Liver (tissue), 3 donors: ENCODE results near the gene MAP2K6.

ENCODE experiments used
- HNF4G ChIP-seq: IDR thresholded peaks from 2 replicates; pipeline ENCODE4 v1.6.1; 2016; ENCODE audit warnings: antibody characterized with exemption
- JUND ChIP-seq, 2 donors: IDR thresholded peaks; 2 replicates each; pipeline ENCODE4 v1.6.1; 2016; ENCODE audit warnings: antibody characterized with exemption in 2 of 2
- MAX ChIP-seq: IDR thresholded peaks from 2 replicates; pipeline ENCODE4 v1.6.1; 2016; ENCODE audit warnings: antibody characterized with exemption
- SP1 ChIP-seq: IDR thresholded peaks from 2 replicates; pipeline ENCODE4 v1.6.1; 2018; ENCODE audit warnings: antibody characterized with exemption, mild to moderate bottlenecking
- TAF1 ChIP-seq: conservative IDR thresholded peaks from 2 replicates; pipeline ENCODE4 v1.6.1; 2016; ENCODE audit warnings: antibody characterized with exemption, mild to moderate bottlenecking
- YY1 ChIP-seq: IDR thresholded peaks from 2 replicates; pipeline ENCODE4 v1.6.1; 2016; ENCODE audit warnings: antibody characterized with exemption, mild to moderate bottlenecking
- TF ChIP-seq, protein P1 (sequence below): fragments of 150-350 bp; IDR thresholded peaks from 2 replicates; pipeline ENCODE4 v1.5.1; 2017; ENCODE audit warnings: improper control_type of control experiment, low read depth, low read length; ENCODE audit not compliant: missing input control
- TF ChIP-seq, protein P2 (sequence below): IDR thresholded peaks from 2 replicates; pipeline ENCODE4 v1.6.1; 2016; ENCODE audit warnings: antibody characterized with exemption, mild to moderate bottlenecking
- TF ChIP-seq, protein P3 (sequence below): IDR thresholded peaks from 2 replicates; pipeline ENCODE4 v1.6.1; 2016; ENCODE audit warnings: antibody characterized with exemption
- donor health status: healthy.
- donor health status: healthy.

- TF ChIP-seq, protein P1, sequence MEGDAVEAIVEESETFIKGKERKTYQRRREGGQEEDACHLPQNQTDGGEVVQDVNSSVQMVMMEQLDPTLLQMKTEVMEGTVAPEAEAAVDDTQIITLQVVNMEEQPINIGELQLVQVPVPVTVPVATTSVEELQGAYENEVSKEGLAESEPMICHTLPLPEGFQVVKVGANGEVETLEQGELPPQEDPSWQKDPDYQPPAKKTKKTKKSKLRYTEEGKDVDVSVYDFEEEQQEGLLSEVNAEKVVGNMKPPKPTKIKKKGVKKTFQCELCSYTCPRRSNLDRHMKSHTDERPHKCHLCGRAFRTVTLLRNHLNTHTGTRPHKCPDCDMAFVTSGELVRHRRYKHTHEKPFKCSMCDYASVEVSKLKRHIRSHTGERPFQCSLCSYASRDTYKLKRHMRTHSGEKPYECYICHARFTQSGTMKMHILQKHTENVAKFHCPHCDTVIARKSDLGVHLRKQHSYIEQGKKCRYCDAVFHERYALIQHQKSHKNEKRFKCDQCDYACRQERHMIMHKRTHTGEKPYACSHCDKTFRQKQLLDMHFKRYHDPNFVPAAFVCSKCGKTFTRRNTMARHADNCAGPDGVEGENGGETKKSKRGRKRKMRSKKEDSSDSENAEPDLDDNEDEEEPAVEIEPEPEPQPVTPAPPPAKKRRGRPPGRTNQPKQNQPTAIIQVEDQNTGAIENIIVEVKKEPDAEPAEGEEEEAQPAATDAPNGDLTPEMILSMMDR = no peak
- TF ChIP-seq, protein P2, sequence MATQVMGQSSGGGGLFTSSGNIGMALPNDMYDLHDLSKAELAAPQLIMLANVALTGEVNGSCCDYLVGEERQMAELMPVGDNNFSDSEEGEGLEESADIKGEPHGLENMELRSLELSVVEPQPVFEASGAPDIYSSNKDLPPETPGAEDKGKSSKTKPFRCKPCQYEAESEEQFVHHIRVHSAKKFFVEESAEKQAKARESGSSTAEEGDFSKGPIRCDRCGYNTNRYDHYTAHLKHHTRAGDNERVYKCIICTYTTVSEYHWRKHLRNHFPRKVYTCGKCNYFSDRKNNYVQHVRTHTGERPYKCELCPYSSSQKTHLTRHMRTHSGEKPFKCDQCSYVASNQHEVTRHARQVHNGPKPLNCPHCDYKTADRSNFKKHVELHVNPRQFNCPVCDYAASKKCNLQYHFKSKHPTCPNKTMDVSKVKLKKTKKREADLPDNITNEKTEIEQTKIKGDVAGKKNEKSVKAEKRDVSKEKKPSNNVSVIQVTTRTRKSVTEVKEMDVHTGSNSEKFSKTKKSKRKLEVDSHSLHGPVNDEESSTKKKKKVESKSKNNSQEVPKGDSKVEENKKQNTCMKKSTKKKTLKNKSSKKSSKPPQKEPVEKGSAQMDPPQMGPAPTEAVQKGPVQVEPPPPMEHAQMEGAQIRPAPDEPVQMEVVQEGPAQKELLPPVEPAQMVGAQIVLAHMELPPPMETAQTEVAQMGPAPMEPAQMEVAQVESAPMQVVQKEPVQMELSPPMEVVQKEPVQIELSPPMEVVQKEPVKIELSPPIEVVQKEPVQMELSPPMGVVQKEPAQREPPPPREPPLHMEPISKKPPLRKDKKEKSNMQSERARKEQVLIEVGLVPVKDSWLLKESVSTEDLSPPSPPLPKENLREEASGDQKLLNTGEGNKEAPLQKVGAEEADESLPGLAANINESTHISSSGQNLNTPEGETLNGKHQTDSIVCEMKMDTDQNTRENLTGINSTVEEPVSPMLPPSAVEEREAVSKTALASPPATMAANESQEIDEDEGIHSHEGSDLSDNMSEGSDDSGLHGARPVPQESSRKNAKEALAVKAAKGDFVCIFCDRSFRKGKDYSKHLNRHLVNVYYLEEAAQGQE = no peak
- TF ChIP-seq, protein P3, sequence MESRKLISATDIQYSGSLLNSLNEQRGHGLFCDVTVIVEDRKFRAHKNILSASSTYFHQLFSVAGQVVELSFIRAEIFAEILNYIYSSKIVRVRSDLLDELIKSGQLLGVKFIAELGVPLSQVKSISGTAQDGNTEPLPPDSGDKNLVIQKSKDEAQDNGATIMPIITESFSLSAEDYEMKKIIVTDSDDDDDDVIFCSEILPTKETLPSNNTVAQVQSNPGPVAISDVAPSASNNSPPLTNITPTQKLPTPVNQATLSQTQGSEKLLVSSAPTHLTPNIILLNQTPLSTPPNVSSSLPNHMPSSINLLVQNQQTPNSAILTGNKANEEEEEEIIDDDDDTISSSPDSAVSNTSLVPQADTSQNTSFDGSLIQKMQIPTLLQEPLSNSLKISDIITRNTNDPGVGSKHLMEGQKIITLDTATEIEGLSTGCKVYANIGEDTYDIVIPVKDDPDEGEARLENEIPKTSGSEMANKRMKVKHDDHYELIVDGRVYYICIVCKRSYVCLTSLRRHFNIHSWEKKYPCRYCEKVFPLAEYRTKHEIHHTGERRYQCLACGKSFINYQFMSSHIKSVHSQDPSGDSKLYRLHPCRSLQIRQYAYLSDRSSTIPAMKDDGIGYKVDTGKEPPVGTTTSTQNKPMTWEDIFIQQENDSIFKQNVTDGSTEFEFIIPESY = no peak
- no peak for TF ChIP-seq YY1
- TF ChIP-seq JUND (IDR thresholded peaks at IDR 0.05) = no peak
- no peak for TF ChIP-seq MAX
- no peak for TF ChIP-seq TAF1
- no peak for TF ChIP-seq HNF4G
- TF ChIP-seq SP1 = no peak
Observed at GRCh38 chr17:69596141-69596540, 181.6 kb downstream of the MAP2K6 start.
